ENCODE results near the gene CDCP2.
"Not testable (repeated sequence)": the region's sequence is repeated elsewhere in the genome, so short reads cannot be mapped to it uniquely, and the experiment has no call there.

CDCP2 gene

GRCh38 chr1:54103414-54103813, 49.4 kb downstream of the CDCP2 start:
- Mint-ChIP-seq H3K4me1 (no peaks in the 10 kb centered on the region), H3K27me3 (no peaks in the 10 kb centered on the region), H3K27ac (no peak overlapping the region), H3K9me3 (peaks cover 6% of the 10 kb centered on the region), H3K36me3 (peaks cover 48% of the 10 kb centered on the region), H3K4me3 (no peak overlapping the region)
- ATAC-seq: no peak

- Mint-ChIP-seq H3K27me3 (no peaks in the 10 kb centered on the region), H3K4me3 (no peak overlapping the region), H3K27ac (no peak overlapping the region), H3K4me1 (no peaks in the 10 kb centered on the region), H3K9me3 (peaks cover 6% of the 10 kb centered on the region), H3K36me3 (peaks cover 68% of the 10 kb centered on the region)
- ATAC-seq: no peak
Measured at GRCh38 chr1:54100500-54100899, 52.3 kb downstream of the CDCP2 start.

- no peak for ATAC-seq
- Mint-ChIP-seq H3K36me3 (peaks cover 75% of the 10 kb centered on the region), H3K27ac (no peak overlapping the region)
Measured at GRCh38 chr1:54099061-54099610, 53.7 kb downstream of the CDCP2 start.

GRCh38 chr1:54096877-54097240, 55.9 kb downstream of the CDCP2 start:
- H3K36me3 Mint-ChIP-seq: peaks cover 69% of the 10 kb centered on the region
- H3K9me3 Mint-ChIP-seq: peaks cover 1% of the 10 kb centered on the region
- no peak overlapping the region for H3K27ac Mint-ChIP-seq
- peak; percentile 24 for ATAC-seq
- no peaks in the 10 kb centered on the region for H3K4me1 Mint-ChIP-seq
- H3K4me3 Mint-ChIP-seq: no peak overlapping the region
- no peaks in the 10 kb centered on the region for H3K27me3 Mint-ChIP-seq

More at GRCh38 chr1:54099061-54099610, 53.7 kb downstream of the CDCP2 start:
- Mint-ChIP-seq H3K27me3 (no peaks in the 10 kb centered on the region), H3K4me1 (no peaks in the 10 kb centered on the region), H3K4me3 (no peak overlapping the region), H3K9me3 (peaks cover 6% of the 10 kb centered on the region)

- H3K27me3 Mint-ChIP-seq: no peaks in the 10 kb centered on the region
- H3K27ac Mint-ChIP-seq: no peak overlapping the region
- H3K9me3 Mint-ChIP-seq: no peaks in the 10 kb centered on the region
- no peak overlapping the region for H3K4me3 Mint-ChIP-seq
- peaks cover 69% of the 10 kb centered on the region for H3K36me3 Mint-ChIP-seq
- no peak for ATAC-seq
- H3K4me1 Mint-ChIP-seq: no peaks in the 10 kb centered on the region
Measured at GRCh38 chr1:54096227-54096876, 56.4 kb downstream of the CDCP2 start.

GRCh38 chr1:54095546-54096226, 57.1 kb downstream of the CDCP2 start:
- no peaks in the 10 kb centered on the region for H3K27me3 Mint-ChIP-seq
- H3K4me3 Mint-ChIP-seq: no peak overlapping the region
- H3K36me3 Mint-ChIP-seq: peaks cover 63% of the 10 kb centered on the region
- H3K27ac Mint-ChIP-seq: no peak overlapping the region
- no peaks in the 10 kb centered on the region for H3K9me3 Mint-ChIP-seq
- ATAC-seq: no peak
- H3K4me1 Mint-ChIP-seq: no peaks in the 10 kb centered on the region

- not testable (repeated sequence) for H3K27me3 Mint-ChIP-seq, H3K9me3 Mint-ChIP-seq, H3K4me3 Mint-ChIP-seq, H3K27ac Mint-ChIP-seq, H3K4me1 Mint-ChIP-seq, ATAC-seq
- peaks cover 55% of the 10 kb centered on the region for H3K36me3 Mint-ChIP-seq
Measured at GRCh38 chr1:54094730-54095105, 58.1 kb downstream of the CDCP2 start.

- Mint-ChIP-seq H3K4me1 (no peaks in the 10 kb centered on the region), H3K27ac (no peak overlapping the region), H3K36me3 (peaks cover 50% of the 10 kb centered on the region), H3K9me3 (no peaks in the 10 kb centered on the region), H3K4me3 (no peak overlapping the region), H3K27me3 (no peaks in the 10 kb centered on the region)
- ATAC-seq: no peak
Measured at GRCh38 chr1:54094001-54094729, 58.6 kb downstream of the CDCP2 start.

GRCh38 chr1:54091666-54092065, 61.1 kb downstream of the CDCP2 start:
- peaks cover 36% of the 10 kb centered on the region for H3K36me3 Mint-ChIP-seq
- no peak overlapping the region for H3K4me3 Mint-ChIP-seq

GRCh38 chr1:54088385-54088784, 64.4 kb downstream of the CDCP2 start:
- no peak overlapping the region for H3K27ac Mint-ChIP-seq
- no peaks in the 10 kb centered on the region for H3K27me3 Mint-ChIP-seq
- H3K4me1 Mint-ChIP-seq: no peaks in the 10 kb centered on the region
- no peak overlapping the region for H3K4me3 Mint-ChIP-seq
- H3K9me3 Mint-ChIP-seq: no peaks in the 10 kb centered on the region
- no peak for ATAC-seq
- H3K36me3 Mint-ChIP-seq: peaks cover 32% of the 10 kb centered on the region

More at GRCh38 chr1:54091666-54092065, 61.1 kb downstream of the CDCP2 start:
- Mint-ChIP-seq H3K27ac (no peak overlapping the region), H3K9me3 (no peaks in the 10 kb centered on the region), H3K4me1 (no peaks in the 10 kb centered on the region), H3K27me3 (no peaks in the 10 kb centered on the region)
- ATAC-seq: no peak

GRCh38 chr1:54086754-54087153, 66.0 kb downstream of the CDCP2 start:
- H3K27me3 Mint-ChIP-seq: no peaks in the 10 kb centered on the region
- peaks cover 6% of the 10 kb centered on the region for H3K4me1 Mint-ChIP-seq
- H3K4me3 Mint-ChIP-seq: no peak overlapping the region
- H3K27ac Mint-ChIP-seq: no peak overlapping the region
- peaks cover 34% of the 10 kb centered on the region for H3K36me3 Mint-ChIP-seq
- no peaks in the 10 kb centered on the region for H3K9me3 Mint-ChIP-seq
- ATAC-seq: no peak

GRCh38 chr1:54084794-54085193, 68.0 kb downstream of the CDCP2 start:
- Mint-ChIP-seq H3K4me3 (no peak overlapping the region), H3K27ac (no peak overlapping the region), H3K4me1 (peaks cover 12% of the 10 kb centered on the region), H3K27me3 (no peaks in the 10 kb centered on the region), H3K9me3 (no peaks in the 10 kb centered on the region), H3K36me3 (peaks cover 32% of the 10 kb centered on the region)
- ATAC-seq: no peak
